GM20000 (cell line): ENCODE data around the gene DMGDH.
A peak's percentile ranks its signal among the peaks of the same experiment; 100 is the strongest.

Experiments used
- DNase-seq: peaks from one replicate; pipeline ENCODE4 v3.0.0; 2012; ENCODE audit warnings: low spot score
- CTCF ChIP-seq: IDR thresholded peaks from 2 replicates; pipeline ENCODE4 v1.5.1; 2012; ENCODE audit warnings: mild to moderate bottlenecking, control low read depth; ENCODE audit errors: extremely low read depth, missing control alignments

The DMGDH gene

GRCh38 chr5:78961743-78962142 is 107.7 kb downstream of the DMGDH start:
- TF ChIP-seq CTCF: no peak
- DNase-seq: no peak

- no peak for DNase-seq
- no peak for TF ChIP-seq CTCF
Measured at GRCh38 chr5:78959767-78960166, 109.7 kb downstream of the DMGDH start.

- no peak for TF ChIP-seq CTCF
- DNase-seq: no peak
Measured at GRCh38 chr5:78958672-78959445, 110.6 kb downstream of the DMGDH start.

GRCh38 chr5:78956901-78957300 is 112.6 kb downstream of the DMGDH start:
- TF ChIP-seq CTCF: no peak
- no peak for DNase-seq

- peak; percentile 21 for DNase-seq
- TF ChIP-seq CTCF: no peak
Measured at GRCh38 chr5:78953092-78953800, 116.2 kb downstream of the DMGDH start.
